ENCODE data around the gene CHMP1B.

The CHMP1B gene

DNA sequence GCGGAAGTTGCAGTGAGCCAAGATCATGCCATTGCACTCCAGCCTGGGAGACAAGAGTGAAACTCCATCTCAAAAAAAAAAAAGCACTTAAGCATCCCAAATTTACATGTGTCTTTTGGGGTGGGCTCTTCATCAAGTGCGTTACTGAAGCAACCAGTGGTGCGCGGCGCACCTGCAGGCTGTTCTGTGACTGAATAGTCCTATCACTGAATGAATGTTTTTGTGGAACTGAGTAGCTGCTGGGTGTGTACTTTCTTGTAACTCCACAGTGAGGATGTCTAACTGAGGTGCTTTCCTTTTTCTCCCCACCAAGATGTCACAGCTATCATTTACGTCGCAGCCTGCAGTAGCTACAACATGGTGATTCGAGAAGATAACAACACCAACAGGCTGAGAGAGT is 17.0 kb downstream of the CHMP1B start:
- DNase-seq: peak in 1 of 2 experiments; percentile 42
- TF ChIP-seq POLR2A (IDR thresholded peaks at IDR 0.05; ENCODE audit: low read length) (no peak), GATA1 (IDR thresholded peaks at IDR 0.05; ENCODE audit: low read depth, low read length) (no peak)

DNA sequence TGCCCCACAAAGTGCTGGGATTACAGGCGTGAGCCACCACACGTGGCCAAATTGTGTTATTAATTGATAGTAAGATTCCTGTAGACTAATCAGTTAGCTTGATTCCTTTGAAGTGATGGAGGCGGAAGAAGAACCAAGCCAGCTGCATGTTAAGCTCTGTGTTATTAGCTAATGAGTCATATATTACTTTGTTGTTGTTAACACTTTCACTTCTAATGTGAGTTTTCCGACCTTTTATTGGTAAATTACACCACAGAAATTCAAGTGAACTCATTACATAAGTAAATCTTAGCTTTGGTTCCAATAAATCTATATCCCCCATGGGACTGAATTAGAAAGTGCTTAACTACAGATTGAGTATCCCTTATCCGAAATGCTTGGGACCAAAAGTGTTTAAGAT is 20.3 kb downstream of the CHMP1B start:
- no peak for TF ChIP-seq GATA1 (IDR thresholded peaks at IDR 0.05; ENCODE audit: low read depth, low read length)
- no peak for TF ChIP-seq POLR2A (IDR thresholded peaks at IDR 0.05; ENCODE audit: low read length)
- DNase-seq: no peak

DNA sequence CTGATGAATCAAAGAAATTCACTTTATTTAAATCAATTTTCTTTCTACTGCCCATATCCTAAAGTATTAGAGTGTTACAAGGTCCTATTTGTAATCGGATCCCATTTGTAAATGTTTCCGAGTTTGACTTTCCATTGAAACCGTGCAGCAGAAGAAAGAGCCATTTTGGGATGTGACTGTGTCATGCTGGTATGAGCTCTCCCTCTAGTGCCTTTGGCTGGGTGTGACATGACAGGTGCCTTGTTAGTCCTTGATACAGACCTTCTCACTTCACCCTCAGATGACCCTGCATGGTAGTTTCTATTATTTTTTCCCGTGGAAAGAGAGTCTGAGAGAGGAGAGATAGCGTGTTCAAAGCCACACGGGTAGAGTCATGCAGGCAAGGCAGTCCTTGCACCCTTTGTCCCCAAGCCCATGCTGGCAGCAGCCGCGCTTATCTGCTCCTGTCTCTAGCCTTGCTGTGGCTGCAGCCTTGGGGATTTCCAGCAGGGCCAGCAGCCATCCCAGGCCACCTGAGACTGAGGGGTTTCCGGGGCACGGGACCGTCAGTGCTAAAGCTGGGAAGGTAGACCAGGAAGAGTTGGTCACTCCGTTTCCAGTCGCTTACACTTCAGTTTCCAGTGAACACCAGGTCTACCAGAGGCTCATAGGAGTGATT is 21.4 kb downstream of the CHMP1B start:
- DNase-seq: peak; percentile 48 to 54
- TF ChIP-seq GATA1 (IDR thresholded peaks at IDR 0.05; ENCODE audit: low read depth, low read length) (no peak), POLR2A (IDR thresholded peaks at IDR 0.05; ENCODE audit: low read length) (no peak)

DNA sequence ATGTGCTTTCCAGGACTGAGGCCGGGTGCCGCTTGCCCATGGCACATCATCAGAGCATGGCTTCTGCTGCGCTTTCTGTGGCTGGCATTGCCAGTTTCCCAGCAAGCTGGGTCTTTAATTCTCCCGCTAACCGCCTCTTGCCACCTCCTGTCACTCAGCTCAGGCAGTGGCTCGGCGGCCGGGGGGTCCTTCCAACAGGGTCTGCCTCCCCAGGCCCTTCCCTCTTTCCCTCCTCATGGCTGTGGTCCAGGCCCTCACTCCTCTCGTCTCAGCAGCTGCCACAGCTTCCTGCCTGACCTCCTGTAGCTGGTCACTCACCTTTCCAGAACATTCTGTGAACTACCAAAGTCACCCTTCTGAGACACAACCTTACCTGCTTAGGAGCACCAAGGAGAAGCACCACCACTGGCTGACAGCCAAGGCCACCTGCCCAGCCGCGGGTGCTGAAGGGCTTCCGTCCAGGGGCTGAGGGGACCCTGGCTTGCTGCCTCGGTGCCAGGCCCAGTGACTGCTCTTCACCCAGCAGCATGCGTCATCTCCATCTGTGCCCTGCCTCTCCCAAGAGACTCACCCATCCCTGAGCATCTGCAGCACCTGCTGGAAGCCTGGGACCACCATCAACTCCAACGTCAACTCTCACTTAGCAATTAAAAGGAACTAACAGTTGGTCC is 22.6 kb downstream of the CHMP1B start:
- TF ChIP-seq POLR2A (IDR thresholded peaks at IDR 0.05; ENCODE audit: low read length): no peak
- no peak for TF ChIP-seq GATA1 (IDR thresholded peaks at IDR 0.05; ENCODE audit: low read depth, low read length)
- DNase-seq: no peak

- TF ChIP-seq POLR2A (IDR thresholded peaks at IDR 0.05; ENCODE audit: low read length) (no peak), GATA1 (IDR thresholded peaks at IDR 0.05; ENCODE audit: low read depth, low read length) (no peak)
- DNase-seq: no peak
Measured at GRCh38 chr18:11874676-11875075, 23.5 kb downstream of the CHMP1B start.

DNA sequence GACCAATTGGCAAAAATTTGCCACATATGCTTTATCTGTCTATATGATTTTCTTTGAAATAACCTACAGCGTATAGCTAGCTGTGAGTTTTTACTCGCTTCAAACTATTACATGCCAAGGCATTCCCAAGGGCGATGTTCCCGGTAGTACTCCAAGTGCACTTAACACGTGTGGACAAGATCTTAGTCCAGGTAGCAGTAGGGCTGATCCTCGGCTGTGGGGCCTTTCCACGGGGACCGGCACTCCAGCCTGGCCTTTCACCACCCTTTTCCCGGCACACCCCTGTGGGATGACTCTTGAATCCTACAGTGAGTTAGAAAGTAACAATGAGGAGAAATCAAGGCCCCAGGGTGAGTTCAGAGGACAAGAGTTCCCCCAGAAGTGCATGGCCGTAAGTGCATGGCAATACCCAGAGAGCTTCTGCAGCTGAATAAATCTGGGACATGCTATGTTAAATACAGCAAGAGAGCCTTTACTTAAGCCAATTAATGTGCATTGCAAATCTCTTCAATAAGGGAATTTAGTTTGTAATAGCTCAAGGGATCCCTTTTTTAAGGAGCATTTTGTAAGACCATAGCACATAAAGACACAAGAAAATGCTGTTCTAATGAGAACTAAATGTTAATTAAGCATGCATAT is 26.4 kb downstream of the CHMP1B start:
- DNase-seq: no peak
- TF ChIP-seq POLR2A (IDR thresholded peaks at IDR 0.05; ENCODE audit: low read length): no peak
- TF ChIP-seq GATA1 (IDR thresholded peaks at IDR 0.05; ENCODE audit: low read depth, low read length): no peak

GRCh38 chr18:11880586-11881304 is 29.5 kb downstream of the CHMP1B start:
- TF ChIP-seq GATA1 (IDR thresholded peaks at IDR 0.05; ENCODE audit: low read depth, low read length) (peak; percentile 27), POLR2A (IDR thresholded peaks at IDR 0.05; ENCODE audit: low read length) (no peak)
- DNase-seq: peak; percentile 89 to 97

DNA sequence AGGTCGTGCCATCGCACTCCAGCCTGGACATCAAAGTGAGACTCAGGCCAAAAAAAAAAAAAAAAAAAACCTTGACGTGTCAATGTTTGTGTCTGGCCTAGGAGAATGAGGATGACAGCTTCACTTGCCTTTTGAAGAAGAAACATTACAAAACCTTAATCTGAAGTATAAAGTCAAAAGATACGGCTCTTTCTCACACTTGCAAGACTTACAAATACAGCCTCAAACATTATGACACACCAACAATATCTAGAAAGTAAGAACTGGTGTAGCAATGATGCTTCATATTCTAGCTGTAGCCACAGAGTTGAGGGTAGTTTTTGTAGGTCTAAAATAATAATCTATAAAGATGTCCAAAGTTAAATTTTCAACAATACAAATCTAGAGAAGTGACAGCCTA is 31.4 kb downstream of the CHMP1B start:
- DNase-seq: no peak
- TF ChIP-seq GATA1 (IDR thresholded peaks at IDR 0.05; ENCODE audit: low read depth, low read length) (no peak), POLR2A (IDR thresholded peaks at IDR 0.05; ENCODE audit: low read length) (no peak)

GRCh38 chr18:11883153-11883552 is 31.9 kb downstream of the CHMP1B start:
- TF ChIP-seq POLR2A (IDR thresholded peaks at IDR 0.05; ENCODE audit: low read length): no peak
- TF ChIP-seq GATA1 (IDR thresholded peaks at IDR 0.05; ENCODE audit: low read depth, low read length): no peak
- DNase-seq: no peak

DNA sequence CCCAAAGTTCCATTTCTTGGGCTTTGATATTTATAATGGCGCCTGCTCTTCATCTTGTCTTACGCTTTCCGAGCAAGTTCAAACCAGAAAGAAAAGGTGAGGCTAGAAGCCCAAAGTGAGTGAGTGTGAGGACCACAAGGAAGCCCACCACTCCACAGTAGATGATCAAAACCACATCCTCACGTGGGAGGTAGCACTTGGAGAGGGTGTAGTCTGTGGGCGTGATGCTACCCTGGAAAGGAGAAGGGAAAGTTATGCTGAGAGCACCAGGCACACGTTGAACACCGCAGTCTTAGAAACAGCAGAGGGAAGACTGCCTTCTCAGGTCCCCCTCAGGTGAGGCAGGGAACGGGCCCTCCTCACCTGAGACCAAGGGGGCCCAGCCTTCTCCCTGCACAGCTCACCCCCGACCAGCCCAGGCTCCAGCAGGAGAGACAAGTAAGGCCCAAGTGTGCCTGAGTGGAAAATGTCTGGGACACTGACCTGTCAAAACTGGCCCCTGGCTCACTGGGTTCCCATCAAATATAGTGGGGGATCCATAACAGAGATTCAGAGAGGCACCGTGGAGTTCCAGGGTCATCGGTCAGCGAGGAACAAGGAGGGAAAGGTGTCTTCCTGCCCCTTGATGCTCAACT is 33.3 kb downstream of the CHMP1B start:
- DNase-seq: no peak
- TF ChIP-seq POLR2A (IDR thresholded peaks at IDR 0.05; ENCODE audit: low read length): no peak
- TF ChIP-seq GATA1 (IDR thresholded peaks at IDR 0.05; ENCODE audit: low read depth, low read length): no peak

- no peak for DNase-seq
- TF ChIP-seq POLR2A (IDR thresholded peaks at IDR 0.05; ENCODE audit: low read length): no peak
- TF ChIP-seq GATA1 (IDR thresholded peaks at IDR 0.05; ENCODE audit: low read depth, low read length): no peak
Measured at GRCh38 chr18:11885278-11885947, 34.2 kb downstream of the CHMP1B start.

GRCh38 chr18:11886577-11887110 is 35.4 kb downstream of the CHMP1B start:
- no peak for DNase-seq
- TF ChIP-seq POLR2A (IDR thresholded peaks at IDR 0.05; ENCODE audit: low read length) (no peak), GATA1 (IDR thresholded peaks at IDR 0.05; ENCODE audit: low read depth, low read length) (no peak)
